Thyroid gland (tissue), 4 donors: ENCODE data around the gene GOLGA6D. TPM values are rescaled to one million over a fixed set of nuclear protein-coding genes. Genes with fewer than 3 reads are reported as not detected.
"Not testable (repeated sequence)": the region's sequence is repeated elsewhere in the genome, so short reads cannot be mapped to it uniquely, and the experiment has no call there.

ENCODE experiments used
- DNase-seq, 2 donors: peaks; one replicate each; pipeline ENCODE4 v3.0.0-alpha.2; 2019
- H3K27ac ChIP-seq, 3 donors: fragments of 200-600 bp; sonication (generic); 1 replicate in 2 of 3; 2 replicates in 1 of 3; pipeline ENCODE4 v1.5.1; 2016 to 2019; ENCODE audit warnings: mild to moderate bottlenecking in 1 of 3, moderate library complexity in 1 of 3
- H3K27me3 ChIP-seq: fragments of 200-600 bp; sonication (generic); one replicate; pipeline ENCODE4 v1.5.1; 2019
- H3K36me3 ChIP-seq, 2 donors: fragments of 200-600 bp; sonication (generic); one replicate each; pipeline ENCODE4 v1.5.1; 2016 to 2019
- H3K4me1 ChIP-seq, 2 donors: fragments of 200-600 bp; sonication (generic); one replicate each; pipeline ENCODE4 v1.5.1; 2017 to 2019
- H3K4me3 ChIP-seq, 3 donors: fragments of 200-600 bp; sonication (generic); replicated peaks in 1 of 3; 1 replicate in 2 of 3; 2 replicates in 1 of 3; pipeline ENCODE4 v1.5.1; 2016; ENCODE audit warnings: mild to moderate bottlenecking in 1 of 3
- H3K9me3 ChIP-seq: fragments of 200-600 bp; sonication (generic); one replicate; pipeline ENCODE4 v1.5.1; 2017
- POLR2A ChIP-seq, 2 donors: fragments of 450-650 bp; IDR thresholded peaks; one replicate each; pipeline ENCODE4 v1.6.1; 2017; ENCODE audit warnings: antibody characterized with exemption in 2 of 2, mild to moderate bottlenecking in 2 of 2, moderate library complexity in 1 of 2
- WGBS, 2 donors: methylation state at CpG; one replicate each; pipeline ENCODE4 v1.1.5; 2017; 5-methylcytosine and 5-hydroxymethylcytosine counted together
- intact Hi-C: fragments of 100-400 bp; cut with DNase I; formaldehyde crosslinking; loops from one replicate; pipeline ENCODE4 v1.15.1; 2023
- total RNA-seq, 4 donors: library from RNA; depleted of rRNA; stranded (reverse); fragments of >200 nt; gene quantifications; one replicate each; pipeline ENCODE4 v1.2.3, GENCODE V29; 2016
- TF ChIP-seq, protein P1 (sequence below), 6 experiments: fragments of 200-600 bp in 3 of 6; fragments of 450-650 bp in 3 of 6; sonication (generic) in 3 of 6; IDR thresholded peaks; one replicate each; pipeline ENCODE4 v1.5.1; 2016 to 2019; ENCODE audit warnings: antibody characterized with exemption in 6 of 6, mild to moderate bottlenecking in 2 of 6, inconsistent platforms in 1 of 6, moderate library complexity in 1 of 6

GOLGA6D gene
- total RNA-seq, 4 donors from 2014 or later = not detected

DNA sequence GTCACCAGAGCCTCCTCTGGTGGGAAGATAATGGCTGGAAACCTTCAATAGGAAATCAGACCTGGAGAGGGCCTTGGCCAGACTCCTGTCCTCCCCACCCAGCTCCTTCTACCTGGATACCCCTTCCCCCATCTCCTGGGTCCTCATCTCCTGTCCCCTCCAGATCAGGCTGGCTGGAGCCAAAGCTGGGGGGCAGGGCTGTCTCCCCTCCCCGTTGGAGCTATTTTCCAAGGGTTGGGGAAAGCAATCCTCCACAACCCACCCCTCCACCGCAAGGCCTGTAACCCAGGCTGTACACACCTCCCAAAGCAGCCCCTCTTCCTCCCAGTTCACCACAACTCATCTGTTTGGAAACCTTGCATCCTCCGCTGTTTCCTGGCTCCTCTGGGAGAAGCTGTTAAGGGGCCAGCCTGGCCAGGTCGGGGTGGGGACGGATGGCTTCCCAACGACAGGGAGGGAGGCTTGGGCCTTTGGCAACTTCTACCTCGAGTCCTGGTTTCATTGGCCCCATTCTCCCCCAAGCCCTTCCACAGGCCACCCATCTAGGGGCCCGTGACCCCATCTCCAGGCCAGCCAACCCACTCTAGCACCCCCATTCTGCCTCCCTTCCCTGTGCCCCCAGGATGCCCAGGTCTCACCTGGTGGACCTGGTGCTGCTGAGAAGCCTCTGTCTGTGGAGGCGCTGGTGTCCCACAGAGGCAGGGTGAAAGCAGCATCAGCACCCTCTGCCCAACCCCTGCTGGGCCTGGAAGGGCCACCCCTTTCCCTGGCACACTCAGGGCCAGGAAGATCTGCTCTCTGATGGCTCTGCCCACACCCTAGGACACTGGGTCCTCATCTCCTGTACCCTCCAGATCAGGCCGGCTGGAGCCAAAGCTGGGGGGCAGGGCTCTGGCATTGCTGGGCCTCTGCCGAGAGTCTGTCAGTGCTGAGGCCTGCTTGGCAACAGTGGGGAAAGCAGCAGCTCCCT, 46.6 kb upstream of the GOLGA6D start:
- Histone ChIP-seq H3K4me1 (no peaks in the 10 kb centered on the region), H3K27me3 (no peaks in the 10 kb centered on the region), H3K9me3 (no peaks in the 10 kb centered on the region), H3K27ac (no peak overlapping the region), H3K36me3 (no peaks in the 10 kb centered on the region), H3K4me3 (no peak overlapping the region)
- WGBS, 2 donors = 89 to 90% methylated on average over 10 to 11 of the region's 11 CpGs
- TF ChIP-seq, protein P1, sequence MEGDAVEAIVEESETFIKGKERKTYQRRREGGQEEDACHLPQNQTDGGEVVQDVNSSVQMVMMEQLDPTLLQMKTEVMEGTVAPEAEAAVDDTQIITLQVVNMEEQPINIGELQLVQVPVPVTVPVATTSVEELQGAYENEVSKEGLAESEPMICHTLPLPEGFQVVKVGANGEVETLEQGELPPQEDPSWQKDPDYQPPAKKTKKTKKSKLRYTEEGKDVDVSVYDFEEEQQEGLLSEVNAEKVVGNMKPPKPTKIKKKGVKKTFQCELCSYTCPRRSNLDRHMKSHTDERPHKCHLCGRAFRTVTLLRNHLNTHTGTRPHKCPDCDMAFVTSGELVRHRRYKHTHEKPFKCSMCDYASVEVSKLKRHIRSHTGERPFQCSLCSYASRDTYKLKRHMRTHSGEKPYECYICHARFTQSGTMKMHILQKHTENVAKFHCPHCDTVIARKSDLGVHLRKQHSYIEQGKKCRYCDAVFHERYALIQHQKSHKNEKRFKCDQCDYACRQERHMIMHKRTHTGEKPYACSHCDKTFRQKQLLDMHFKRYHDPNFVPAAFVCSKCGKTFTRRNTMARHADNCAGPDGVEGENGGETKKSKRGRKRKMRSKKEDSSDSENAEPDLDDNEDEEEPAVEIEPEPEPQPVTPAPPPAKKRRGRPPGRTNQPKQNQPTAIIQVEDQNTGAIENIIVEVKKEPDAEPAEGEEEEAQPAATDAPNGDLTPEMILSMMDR (IDR thresholded peaks at IDR 0.05) = no peak
- TF ChIP-seq POLR2A (IDR thresholded peaks at IDR 0.05) = no peak
- intact Hi-C loops = no loop called here
- DNase-seq = no peak

DNA sequence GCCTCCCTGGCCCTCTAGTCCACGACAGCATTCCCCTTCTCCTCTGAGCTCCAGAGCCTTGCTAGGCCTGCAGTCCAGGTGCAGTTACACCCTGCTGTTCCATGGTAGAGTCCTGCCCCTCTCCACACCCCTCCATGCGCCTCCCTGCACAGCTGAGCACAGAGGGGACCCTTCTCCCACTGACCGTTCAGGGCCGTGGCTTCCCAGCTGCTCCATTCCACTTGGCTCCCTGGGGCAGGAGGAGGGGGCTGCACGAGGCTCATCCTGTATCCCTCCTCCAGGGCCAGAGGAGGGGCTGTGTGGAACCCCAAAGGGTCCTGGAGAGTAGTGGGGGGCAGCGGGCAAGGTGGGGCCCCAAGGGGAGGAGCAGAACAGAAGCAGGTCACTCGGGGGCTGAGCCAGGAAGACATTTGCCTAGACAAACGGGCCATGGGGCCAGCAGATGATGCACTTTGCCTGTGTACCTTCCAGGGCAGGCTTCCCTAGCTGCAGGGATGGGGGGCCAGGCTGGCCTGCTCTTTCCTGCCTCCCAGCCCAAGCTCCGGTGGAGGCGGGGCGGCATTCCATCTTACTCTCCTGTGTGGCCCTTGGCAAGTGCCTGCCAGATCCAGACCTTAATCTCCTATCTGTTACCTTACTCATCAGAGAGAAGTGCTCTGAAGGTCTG, 45.2 kb upstream of the GOLGA6D start:
- no peak for DNase-seq
- H3K27ac ChIP-seq = no peak overlapping the region
- intact Hi-C loops = no loop called here
- WGBS, 2 donors = 70 to 90% methylated on average over 9 to 11 of the region's 11 CpGs
- H3K4me3 ChIP-seq = no peak overlapping the region
- no peaks in the 10 kb centered on the region for H3K9me3 ChIP-seq
- no peaks in the 10 kb centered on the region for H3K27me3 ChIP-seq
- H3K36me3 ChIP-seq = no peaks in the 10 kb centered on the region
- TF ChIP-seq POLR2A (IDR thresholded peaks at IDR 0.05) = no peak
- TF ChIP-seq, protein P1 (IDR thresholded peaks at IDR 0.05) = no peak
- H3K4me1 ChIP-seq = no peaks in the 10 kb centered on the region

DNA sequence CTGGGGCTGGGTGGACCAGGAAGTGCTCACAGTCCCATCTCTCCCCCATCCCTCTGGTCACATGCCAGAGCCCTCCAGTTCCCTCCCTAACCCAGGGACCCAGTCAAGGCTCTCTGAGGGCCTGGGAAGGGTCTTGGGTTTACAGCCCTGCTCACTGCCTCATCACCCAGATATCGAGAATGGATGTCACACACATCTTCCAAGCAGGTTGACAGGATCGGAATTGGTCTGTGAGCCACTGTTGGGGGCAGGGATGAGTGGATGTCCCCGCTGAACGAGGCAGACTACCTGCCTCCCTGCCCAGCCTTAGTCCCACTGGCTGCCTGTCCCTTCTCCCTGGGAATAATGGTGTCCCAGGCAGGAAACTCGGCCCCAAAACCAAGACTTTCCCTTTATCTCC, 44.5 kb upstream of the GOLGA6D start:
- Histone ChIP-seq H3K27ac (no peak overlapping the region), H3K4me3 (no peak overlapping the region), H3K36me3 (no peaks in the 10 kb centered on the region), H3K27me3 (no peaks in the 10 kb centered on the region), H3K9me3 (no peaks in the 10 kb centered on the region), H3K4me1 (no peaks in the 10 kb centered on the region)
- intact Hi-C loops = no loop called here
- no peak for DNase-seq
- TF ChIP-seq POLR2A (IDR thresholded peaks at IDR 0.05) = no peak
- TF ChIP-seq, protein P1 (IDR thresholded peaks at IDR 0.05) = no peak
- WGBS, 2 donors = 84 to 91% methylated on average over 5 of the region's 5 CpGs

DNA sequence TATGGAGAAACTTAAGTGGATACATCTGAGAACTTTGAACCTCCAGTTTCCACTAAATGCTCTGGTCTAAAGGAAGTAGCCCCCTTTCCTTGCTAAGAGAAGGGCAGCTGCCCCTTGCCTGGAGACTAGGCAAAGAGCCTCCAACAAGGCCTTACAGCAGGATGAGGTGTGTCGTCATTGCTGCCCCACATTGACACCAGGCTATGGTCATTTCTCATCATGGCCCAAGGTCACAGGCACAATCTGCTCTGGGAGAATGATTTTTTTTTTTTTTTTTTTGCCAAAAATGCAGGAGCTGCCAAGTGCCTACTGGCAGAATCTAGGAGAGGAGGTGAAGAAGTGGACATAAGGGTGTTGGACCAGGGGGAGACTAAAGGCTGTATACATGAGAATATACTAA, 36.9 kb upstream of the GOLGA6D start:
- intact Hi-C loops, DNase-seq, H3K4me3 ChIP-seq, H3K27ac ChIP-seq, H3K27me3 ChIP-seq, H3K9me3 ChIP-seq, H3K4me1 ChIP-seq, H3K36me3 ChIP-seq: not testable (repeated sequence)
- WGBS, 2 donors = 87 to 100% methylated on average over 1 of the region's 1 CpG

DNA sequence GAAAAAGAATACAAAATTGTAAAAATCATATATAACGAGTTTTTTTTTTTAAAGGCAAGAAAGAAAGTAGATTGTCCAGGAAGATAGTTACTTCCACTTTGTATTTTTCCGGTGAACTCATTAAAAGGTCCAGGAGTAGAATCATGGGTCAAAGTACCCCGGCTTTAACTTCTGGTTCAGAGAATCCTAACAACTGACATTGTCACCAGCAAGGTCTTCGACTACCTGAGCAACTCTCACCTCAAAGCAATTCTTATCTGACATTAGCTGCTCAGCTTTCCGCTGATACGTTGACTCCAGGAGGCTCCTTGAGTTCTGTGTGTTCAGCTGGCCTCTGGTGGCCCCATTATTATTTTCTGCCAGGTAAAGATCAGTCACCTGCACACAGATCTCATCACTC, 33.6 kb upstream of the GOLGA6D start:
- H3K4me3 ChIP-seq, intact Hi-C loops: not testable (repeated sequence)
- 67 to 71% methylated on average over 6 of the region's 6 CpGs for WGBS, 2 donors

DNA sequence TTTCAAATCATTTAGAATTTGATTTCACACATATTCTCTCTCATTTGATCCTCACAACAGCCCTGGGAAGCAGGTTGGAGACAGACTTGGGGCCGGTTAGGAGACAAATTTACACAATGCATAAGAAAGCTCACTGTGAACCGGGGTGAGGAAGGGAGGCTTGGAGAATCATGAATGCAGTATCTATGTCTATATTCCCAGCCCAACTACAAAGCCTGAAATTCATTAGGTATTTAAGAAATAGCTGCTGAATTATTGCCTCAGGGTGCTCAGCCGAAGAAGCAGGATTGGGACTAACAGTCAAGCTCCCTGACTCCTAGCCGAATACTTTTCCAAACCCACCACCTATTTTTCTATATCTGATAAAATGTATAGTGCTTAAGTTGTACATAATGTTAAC, 32.9 kb upstream of the GOLGA6D start:
- no peak for TF ChIP-seq POLR2A (IDR thresholded peaks at IDR 0.05)
- TF ChIP-seq, protein P1 (IDR thresholded peaks at IDR 0.05) = no peak
- Histone ChIP-seq H3K36me3 (no peaks in the 10 kb centered on the region), H3K4me3 (no peak overlapping the region), H3K4me1 (no peaks in the 10 kb centered on the region), H3K27me3 (no peaks in the 10 kb centered on the region), H3K27ac (no peak overlapping the region), H3K9me3 (no peaks in the 10 kb centered on the region)
- intact Hi-C loops = no loop called here
- DNase-seq = no peak
- WGBS, 2 donors = 71 to 82% methylated on average over 4 of the region's 4 CpGs

More for the DNA sequence above, 33.6 kb upstream of the GOLGA6D start:
- not testable (repeated sequence) for H3K4me1 ChIP-seq, H3K9me3 ChIP-seq, H3K27ac ChIP-seq, H3K36me3 ChIP-seq, DNase-seq, H3K27me3 ChIP-seq

DNA sequence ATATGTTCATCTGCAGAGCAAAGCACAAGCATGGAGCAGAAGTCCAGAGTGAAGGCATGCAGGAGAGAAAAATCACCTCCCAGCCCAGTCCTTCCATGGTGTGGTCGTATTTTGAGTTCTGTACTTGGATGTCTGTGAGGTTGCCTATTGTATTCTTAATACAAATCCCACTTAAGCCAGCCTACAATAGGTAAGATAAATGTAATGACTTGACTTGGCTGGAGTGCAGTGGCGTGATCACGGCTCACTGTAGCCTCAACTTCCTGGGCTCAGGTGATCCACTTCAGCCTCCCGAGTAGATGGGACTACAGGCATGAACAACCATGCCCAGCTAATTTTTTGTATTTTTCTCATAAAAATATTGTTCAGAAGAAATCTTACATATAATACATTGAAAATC, 31.3 kb upstream of the GOLGA6D start:
- H3K27me3 ChIP-seq, intact Hi-C loops, H3K27ac ChIP-seq: not testable (repeated sequence)

DNA sequence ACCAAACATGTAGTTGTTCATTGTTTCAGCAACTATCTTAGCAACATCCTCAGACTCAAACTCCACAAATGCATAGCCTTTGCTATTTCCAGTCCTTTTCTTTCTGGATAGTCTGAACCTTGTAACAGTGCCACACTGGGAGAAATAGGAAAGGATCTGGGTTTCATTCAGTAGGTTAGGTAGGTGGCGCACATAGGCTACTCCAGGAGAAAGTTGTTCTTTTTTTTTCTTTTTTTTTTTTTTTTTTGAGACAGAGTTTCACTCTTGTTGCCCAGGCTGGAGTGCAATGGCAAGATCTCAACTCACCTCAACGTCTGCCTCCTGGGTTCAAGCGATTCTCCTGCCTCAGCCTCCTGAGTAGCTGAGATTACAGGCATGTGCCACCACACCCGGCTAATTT, 30.4 kb upstream of the GOLGA6D start:
- intact Hi-C loops, H3K36me3 ChIP-seq, H3K27me3 ChIP-seq, H3K27ac ChIP-seq, H3K4me3 ChIP-seq, H3K4me1 ChIP-seq, DNase-seq, H3K9me3 ChIP-seq: not testable (repeated sequence)
- 76 to 79% methylated on average over 4 of the region's 4 CpGs for WGBS, 2 donors

More for the DNA sequence above, 31.3 kb upstream of the GOLGA6D start:
- WGBS, 2 donors = 71 to 73% methylated on average over 4 of the region's 4 CpGs
- not testable (repeated sequence) for H3K36me3 ChIP-seq, DNase-seq, H3K4me3 ChIP-seq, H3K4me1 ChIP-seq, H3K9me3 ChIP-seq
